GM21737 (cell line): ENCODE data around the gene UGGT2.
"Not testable (repeated sequence)": the region's sequence is repeated elsewhere in the genome, so short reads cannot be mapped to it uniquely, and the experiment has no call there.

Experiments
- ATAC-seq: cut with Tn5 transposase; IDR thresholded peaks from one replicate; pipeline ENCODE4 v1.9.1; 2021; ENCODE audit warnings: mild to moderate bottlenecking, moderate library complexity; ENCODE audit not compliant: unreplicated experiment

Gene UGGT2

DNA sequence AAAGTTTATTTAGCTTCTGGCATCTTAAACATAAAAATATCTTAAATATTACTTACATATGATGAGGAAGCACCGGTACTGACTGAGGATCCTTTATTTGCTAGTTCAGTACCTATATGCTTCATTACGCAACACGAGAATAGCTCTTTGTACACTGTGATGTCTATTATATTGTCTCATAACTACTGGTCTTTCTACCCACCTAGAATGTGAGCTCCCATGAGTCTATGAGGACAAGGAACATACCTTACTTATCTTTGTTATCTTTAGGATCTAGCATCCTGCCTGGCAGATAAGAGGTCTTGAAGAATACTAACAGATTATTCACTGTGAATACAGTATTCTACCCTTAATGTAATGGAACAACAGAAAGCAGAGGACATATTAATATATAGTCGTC, 251.4 kb downstream of the UGGT2 start:
- no peak for ATAC-seq

DNA sequence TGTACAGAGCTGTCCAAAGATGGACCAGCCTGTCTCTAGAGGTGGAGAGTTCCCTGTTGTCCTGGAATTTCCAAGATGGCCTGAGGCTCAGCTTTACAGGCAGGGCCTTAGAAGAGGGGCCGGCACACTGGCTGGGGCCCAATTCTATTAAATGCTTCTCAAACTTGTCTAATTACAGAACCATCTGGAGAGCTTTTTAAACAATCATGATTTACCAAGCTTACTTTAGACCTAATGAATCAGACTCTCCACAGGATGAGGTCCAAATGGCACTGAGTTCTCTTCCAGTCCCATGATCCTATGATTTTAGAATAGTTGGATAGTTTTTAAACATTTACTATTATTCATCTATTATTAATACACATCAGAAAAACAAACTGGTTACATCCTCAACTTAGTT, 252.8 kb downstream of the UGGT2 start:
- ATAC-seq: no peak

GRCh38 chr13:95797016-95797415, 256.2 kb downstream of the UGGT2 start:
- ATAC-seq: no peak

GRCh38 chr13:95793781-95794180, 259.4 kb downstream of the UGGT2 start:
- ATAC-seq: no peak

DNA sequence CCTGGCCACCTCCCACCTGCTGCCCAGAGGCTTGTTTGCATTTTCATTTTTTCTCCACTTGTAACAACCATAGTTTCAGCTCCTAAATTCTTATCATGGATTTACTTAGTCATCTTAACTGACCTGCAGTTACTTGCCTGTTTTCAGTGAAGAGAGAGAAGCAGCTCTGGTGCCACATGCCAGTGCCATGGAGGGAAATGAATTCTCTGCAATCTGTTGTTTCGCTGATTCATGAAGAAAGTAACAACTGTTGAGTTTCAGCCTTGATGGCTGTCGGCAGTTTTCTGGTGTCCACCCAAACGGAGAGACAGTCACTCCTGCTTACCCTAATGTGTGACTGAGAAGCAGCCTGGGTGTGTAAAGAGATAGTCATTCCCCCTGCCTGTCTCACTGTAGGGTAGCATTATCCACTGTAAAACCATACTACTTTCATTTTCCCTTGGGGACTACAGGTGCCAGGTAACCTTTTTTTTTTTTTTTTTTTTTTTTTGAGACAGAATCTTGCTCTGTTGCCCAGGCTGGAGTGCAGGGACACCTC, 260.1 kb downstream of the UGGT2 start:
- no peak for ATAC-seq

DNA sequence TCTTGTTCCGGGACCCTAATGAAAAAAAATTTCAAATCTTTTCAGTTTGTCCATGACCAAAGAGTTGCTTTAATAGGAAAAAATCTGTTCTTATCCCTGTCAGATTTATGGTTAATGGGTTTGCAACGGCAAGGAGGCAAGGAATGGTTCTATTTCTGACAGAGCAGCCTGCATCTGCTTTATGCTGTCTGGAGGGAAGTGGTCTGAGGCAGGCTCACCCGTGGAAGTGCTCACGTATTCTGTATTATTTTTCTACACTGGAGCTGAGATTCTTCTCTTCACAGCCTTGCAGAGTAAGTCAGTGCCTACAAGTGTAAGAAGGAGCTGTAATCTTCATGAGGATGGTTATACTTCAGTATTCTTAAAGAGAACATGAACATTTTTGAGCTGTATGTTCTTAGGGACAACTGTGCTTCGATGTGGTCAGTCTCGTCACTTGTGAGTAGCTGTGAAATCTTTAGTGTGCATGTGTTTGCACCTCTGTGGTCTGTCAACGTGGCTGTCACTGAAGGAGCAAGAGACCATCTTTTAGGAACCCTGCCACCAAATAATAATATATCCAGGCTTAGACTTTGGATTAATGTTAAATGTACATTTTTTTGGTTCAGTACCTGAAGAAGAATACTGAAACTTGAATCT, 262.0 kb downstream of the UGGT2 start:
- ATAC-seq: no peak

DNA sequence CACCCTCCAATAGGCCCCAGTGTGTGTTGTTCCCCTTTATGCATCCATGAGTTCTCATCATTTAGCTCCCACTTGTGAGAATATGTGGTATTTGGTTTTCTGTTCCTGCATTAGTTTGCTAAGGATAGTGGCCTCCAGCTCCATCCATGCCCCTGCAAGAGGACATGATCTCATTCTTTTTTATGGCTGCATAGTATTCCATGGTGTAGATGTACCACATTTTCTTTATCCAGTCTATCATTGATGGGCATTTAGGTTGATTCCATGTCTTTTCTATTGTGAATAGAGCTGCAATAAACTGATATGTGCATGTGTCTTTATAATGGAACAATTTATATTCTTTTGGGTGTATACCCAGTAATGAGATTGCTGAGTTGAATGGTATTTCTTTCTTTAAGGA, 263.9 kb downstream of the UGGT2 start:
- ATAC-seq: not testable (repeated sequence)

- ATAC-seq: no peak
Measured at GRCh38 chr13:95788100-95788463, 265.1 kb downstream of the UGGT2 start.

DNA sequence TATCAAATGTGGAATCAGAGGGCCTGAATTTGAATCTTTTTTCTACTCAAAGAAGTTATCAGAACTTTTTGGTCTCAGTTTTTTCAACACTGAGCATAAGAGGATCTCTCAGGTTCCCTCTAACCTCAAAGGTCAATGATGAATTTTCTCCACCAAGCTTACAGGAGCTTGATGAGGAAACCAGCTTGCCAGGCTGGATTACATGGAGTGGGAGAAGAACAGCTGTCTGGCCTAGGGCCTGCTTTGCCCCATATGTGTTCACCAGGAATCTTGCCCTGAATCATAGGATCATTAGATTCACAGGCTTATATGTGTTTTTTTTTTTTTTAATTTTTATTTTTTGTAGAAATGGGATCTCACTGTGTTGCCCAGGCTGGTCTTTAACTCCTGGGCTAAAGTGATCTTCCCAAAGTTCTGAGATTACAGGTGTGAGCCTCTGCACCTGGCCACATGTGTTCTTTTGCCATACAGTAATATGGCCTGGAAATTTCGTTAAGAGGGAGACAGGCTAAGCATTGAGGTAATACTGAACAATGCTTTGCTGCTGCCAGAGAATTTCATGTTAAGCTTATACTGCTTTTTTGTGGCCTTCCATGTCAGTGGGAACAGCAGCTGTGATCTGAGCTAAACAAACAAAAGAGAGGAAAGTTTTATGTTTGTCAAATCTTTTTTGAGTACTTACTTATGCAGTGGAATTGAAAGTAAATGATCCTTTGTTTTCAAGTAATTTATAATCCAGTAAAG, 265.7 kb downstream of the UGGT2 start:
- no peak for ATAC-seq

DNA sequence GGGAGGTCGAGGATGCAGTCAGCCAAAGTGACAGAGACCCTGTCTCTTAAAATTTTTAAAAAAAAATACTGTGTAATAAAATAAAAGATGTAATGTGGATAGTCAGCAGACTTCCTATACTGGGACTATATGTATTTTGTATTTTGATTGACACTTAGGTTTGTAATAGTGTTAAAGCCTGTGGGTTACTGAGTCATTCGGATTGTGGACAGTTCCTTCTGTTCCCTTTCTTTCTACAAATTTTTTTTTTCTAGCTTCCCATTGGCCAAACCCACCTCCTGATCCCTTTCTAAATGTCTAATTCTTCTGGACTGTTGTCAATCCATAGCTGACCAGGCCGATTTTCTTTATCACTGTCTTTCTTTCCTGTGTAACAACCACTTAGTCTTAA, 268.3 kb downstream of the UGGT2 start:
- ATAC-seq: no peak

DNA sequence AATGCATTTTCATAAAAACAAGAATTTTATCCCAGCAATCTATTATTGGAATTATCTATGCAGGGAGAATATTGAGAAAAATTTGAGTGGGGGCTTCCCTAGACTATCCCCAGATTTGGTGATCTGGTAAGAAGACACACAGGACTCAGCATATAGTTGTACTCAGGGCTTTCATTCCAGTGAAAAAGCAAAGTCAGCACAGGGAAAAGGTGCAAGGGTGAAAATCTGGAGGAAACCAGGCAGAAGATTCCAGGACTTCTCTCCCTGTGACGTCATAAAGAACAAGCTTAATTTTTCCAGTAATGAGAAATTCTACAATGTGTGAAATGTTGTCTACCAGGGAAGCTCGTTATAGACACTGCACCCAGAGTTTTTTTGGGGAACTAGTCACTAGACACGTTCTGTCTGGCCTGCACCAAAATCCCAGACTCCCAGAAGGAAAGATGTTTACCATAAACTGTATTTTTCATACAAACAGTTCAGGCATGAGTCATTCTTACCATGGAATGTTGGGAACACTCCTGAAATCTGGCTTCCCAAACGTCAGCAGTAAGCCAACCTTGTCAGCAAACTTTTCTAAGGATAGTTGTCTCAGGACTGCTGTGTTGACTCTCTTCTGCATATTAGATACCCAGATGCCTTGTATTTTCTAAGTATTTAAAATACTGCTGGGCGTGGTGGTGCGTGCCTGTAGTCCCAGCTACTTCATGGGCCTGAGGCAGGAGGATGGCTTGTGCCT, 268.9 kb downstream of the UGGT2 start:
- no peak for ATAC-seq

- no peak for ATAC-seq
Measured at GRCh38 chr13:95783747-95784146, 269.5 kb downstream of the UGGT2 start.

DNA sequence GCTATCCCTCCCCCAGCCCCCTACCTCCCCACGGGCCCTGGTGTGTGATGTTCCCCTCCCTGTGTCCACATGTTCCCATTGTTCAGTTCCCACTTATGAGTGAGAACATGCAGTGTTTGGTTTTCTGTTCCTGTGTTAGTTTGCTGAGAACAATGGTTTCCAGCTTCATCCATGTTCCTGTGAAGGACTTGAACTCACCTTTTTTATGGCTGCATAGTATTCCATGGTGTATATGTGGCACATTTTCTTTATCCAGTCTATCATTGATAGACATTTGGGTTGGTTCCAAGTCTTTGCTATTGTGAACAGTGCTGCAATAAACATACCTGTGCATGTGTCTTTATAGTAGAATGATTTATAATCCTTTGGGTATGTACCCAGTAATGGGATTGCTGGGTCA, 271.3 kb downstream of the UGGT2 start:
- ATAC-seq: not testable (repeated sequence)

- ATAC-seq: no peak
Measured at GRCh38 chr13:95781016-95781415, 272.2 kb downstream of the UGGT2 start.

DNA sequence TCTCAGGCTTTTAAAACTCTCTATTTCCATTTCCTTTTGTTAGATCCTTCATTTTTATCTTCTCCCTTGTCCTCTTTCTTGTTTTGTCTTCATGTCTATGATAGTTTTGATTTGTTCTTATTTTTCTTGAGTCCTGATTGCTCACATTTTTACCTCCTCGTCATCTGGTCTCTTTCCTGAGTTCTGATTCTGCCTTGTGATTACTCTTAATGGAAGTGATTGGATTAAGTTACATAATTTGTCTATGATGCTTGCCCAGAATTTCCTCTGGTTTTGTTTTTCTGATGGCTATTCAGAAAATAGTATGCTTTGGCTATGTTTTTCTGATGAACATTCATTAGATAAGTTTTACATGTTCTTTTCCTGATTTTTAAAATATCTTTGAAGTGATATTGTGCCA, 273.7 kb downstream of the UGGT2 start:
- ATAC-seq: no peak

DNA sequence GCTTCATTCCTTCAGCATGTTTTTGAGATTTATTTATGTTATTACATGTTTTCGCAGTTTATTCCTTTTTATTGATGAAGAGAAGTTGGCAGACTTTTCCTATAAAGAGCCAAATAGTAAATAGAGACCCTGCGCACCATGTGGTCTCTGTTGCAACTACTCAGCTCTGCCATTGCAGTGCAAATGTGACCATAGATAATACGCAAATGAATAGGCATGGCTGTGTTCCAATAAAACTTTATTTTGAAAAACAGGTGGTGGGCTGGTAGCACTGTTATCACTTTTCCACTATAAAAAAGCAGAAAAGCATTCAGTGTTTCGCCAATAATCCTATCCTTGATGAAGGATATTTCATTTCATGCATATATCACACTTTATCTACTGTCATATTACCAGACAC, 281.3 kb downstream of the UGGT2 start:
- ATAC-seq: no peak

DNA sequence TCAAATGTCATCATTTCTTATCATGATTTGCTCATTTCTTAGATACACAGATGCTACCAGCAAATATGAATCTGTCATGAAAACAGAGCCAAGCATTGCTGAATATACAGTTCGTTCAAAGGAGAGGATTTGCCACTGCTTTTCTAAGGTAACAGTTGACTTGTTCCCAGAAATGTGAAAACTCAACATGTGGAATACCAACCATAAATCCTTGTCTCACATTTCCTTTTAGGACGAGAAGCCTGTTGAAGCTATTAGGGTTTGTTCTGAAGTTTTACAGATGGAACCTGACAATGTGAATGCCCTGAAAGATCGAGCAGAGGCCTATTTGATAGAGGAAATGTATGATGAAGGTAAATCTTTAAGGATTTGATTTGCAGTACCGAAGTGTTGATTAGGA, 289.6 kb downstream of the UGGT2 start:
- no peak for ATAC-seq

DNA sequence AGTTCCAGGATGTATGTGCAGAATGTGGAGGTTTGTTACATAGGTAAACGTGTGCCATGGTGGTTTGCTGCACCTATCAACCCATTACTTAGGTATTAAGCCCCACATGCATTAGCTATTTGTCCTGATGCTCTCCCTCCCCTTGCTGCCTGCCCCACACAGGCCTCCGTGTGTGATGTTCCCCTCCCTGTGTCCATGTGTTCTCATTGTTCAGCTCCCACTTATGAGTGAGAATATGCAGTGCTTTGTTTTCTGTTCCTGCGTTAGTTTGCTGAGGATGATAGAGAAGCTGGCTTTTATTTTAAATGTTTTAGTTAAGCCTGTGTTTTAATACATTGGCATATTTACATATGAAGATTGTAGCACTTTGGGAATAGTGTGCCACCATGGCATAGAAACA, 290.6 kb downstream of the UGGT2 start:
- not testable (repeated sequence) for ATAC-seq

DNA sequence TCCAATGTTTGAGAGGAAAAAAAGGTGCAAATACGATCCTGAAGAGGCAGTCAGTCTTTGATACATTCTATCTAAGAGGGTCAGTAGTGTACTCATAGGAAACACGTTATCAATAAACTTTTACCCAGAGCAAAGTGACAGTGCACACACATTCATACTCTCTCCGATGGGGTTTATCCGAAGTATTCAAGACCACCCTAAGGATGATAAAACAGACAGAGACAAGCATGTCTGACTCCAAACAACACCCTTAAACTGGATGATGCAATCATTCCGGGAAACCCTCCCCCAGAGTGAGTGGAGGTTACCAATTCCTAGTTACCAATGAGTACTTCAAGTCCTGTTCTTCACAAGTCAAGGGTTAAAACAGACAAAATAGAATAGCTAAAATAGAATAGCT, 297.1 kb downstream of the UGGT2 start:
- no peak for ATAC-seq

GRCh38 chr13:95754069-95754468, 299.1 kb downstream of the UGGT2 start:
- no peak for ATAC-seq

DNA sequence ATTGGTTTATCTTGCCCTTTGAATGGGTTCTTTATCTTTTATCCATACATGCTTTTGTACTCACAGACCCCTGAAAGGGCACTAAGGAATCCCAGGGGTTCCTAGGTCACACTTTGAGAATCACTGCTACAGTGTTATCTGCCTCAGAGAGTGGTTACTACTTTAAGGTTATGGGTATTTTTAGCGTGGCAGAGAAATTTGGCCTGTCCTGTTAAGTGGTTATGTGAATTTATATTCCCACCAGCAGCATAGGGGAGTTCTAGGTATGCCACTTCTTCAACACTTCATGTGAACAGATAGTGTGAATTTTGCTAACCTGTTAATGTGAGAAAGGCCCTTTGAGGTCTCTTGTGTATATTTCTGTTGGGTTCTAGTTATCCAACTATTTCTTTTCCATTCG, 300.5 kb downstream of the UGGT2 start:
- ATAC-seq: no peak
